Muscle layer of colon (tissue), 2 donors: ENCODE results near the gene DQX1.
"Not testable (repeated sequence)": the region's sequence is repeated elsewhere in the genome, so short reads cannot be mapped to it uniquely, and the experiment has no call there.

ENCODE experiments used
- H3K27ac ChIP-seq: one replicate; pipeline ENCODE4 v1.7.0; 2013; ENCODE audit warnings: low read depth, mild to moderate bottlenecking, low read length, moderate library complexity
- H3K27me3 ChIP-seq, 2 donors: one replicate each; pipeline ENCODE4 v1.7.0; 2013; ENCODE audit warnings: low read length in 2 of 2, mild to moderate bottlenecking in 2 of 2; ENCODE audit not compliant: insufficient read depth in 2 of 2, control insufficient read depth in 1 of 2
- H3K36me3 ChIP-seq: one replicate; pipeline ENCODE4 v1.7.0; 2013; ENCODE audit warnings: mild to moderate bottlenecking, low read length; ENCODE audit not compliant: insufficient read depth
- H3K4me1 ChIP-seq: one replicate; pipeline ENCODE4 v1.7.0; 2013; ENCODE audit warnings: mild to moderate bottlenecking, low read length; ENCODE audit not compliant: insufficient read depth
- H3K4me3 ChIP-seq, 2 donors: one replicate each; pipeline ENCODE4 v1.7.0; 2013; ENCODE audit warnings: low read length in 2 of 2, low read depth in 1 of 2, mild to moderate bottlenecking in 1 of 2, moderate library complexity in 1 of 2
- H3K9ac ChIP-seq: one replicate; pipeline ENCODE4 v1.7.0; 2013; ENCODE audit warnings: low read length
- H3K9me3 ChIP-seq: one replicate; pipeline ENCODE4 v1.7.0; 2013; ENCODE audit warnings: mild to moderate bottlenecking, low read length
- donor health status: abdominal sarcoma.
- donor health status: Adenocarcinoma of cecum.

The DQX1 gene

DNA sequence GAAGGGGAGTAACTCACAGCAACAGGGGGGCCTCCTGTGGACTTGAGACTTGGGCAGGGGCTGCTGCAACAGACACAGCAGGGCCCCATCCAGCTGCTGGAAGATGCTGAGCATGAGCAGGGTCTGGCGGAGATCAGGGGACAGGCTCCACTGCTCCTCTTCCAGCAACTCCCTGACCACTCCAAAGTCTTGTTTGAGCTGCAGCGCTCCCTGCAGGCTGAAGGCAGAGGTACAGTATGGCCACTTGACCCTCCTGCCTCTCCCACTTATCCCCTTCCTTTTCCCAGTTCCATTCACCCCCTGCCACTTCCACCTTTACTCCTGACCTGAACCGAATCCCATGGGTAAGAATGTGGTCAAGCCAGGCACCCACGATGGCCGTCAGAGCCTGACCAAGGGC is 51.1 kb downstream of the DQX1 start:
- no peak overlapping the region for H3K4me3 ChIP-seq
- no peak overlapping the region for H3K27ac ChIP-seq
- H3K36me3 ChIP-seq, result peaks cover 26% of the 10 kb centered on the region
- no peaks in the 10 kb centered on the region for H3K9me3 ChIP-seq
- H3K9ac ChIP-seq, result no peak overlapping the region
- no peaks in the 10 kb centered on the region for H3K27me3 ChIP-seq
- H3K4me1 ChIP-seq, result peaks cover 23% of the 10 kb centered on the region

DNA sequence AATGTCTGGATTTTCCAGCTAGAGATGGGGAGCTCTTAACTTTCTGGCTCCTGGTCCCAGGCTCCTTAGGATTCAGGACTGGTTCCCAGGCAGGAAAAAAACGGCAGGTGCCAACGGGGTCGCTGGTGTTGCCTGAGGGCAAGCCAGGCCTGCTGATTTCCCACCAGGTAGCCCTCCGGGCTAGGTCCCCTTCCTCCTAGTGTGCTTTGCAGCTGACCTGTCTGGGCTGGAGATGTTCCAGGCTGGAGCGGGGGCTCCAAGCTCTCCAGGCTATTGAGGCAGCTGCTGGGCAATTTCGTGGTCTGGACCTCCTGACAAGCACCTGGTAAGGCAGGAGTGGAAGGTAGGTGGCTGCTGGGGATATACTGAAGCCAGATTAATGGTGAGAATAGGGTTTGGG is 51.5 kb downstream of the DQX1 start:
- Histone ChIP-seq H3K9ac (no peak overlapping the region), H3K27me3 (no peaks in the 10 kb centered on the region), H3K36me3 (peaks cover 22% of the 10 kb centered on the region), H3K9me3 (no peaks in the 10 kb centered on the region), H3K4me3 (no peak overlapping the region), H3K27ac (no peak overlapping the region), H3K4me1 (peaks cover 21% of the 10 kb centered on the region)

DNA sequence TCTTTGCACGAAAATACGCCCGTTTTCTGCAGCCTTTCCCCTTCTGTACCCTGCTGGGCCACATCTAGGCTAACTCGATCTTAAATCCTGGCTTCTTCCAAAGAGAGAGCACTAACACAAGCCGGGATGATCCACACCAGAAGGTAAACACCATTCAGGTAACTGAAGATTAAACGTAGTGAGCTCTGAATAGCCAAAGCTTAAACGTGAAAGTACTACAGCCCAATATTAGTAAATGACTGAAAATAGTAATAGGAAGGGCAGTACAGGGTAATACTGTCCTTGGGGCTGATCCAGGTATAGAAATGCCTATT is 53.1 kb downstream of the DQX1 start:
- H3K4me1 ChIP-seq, result peaks cover 16% of the 10 kb centered on the region
- H3K36me3 ChIP-seq, result peaks cover 21% of the 10 kb centered on the region
- H3K27me3 ChIP-seq, result no peaks in the 10 kb centered on the region
- no peaks in the 10 kb centered on the region for H3K9me3 ChIP-seq
- peak overlapping the region; percentile 15 to 81 for H3K4me3 ChIP-seq
- peak overlapping the region; percentile 66 for H3K9ac ChIP-seq
- peak overlapping the region; percentile 75 for H3K27ac ChIP-seq

DNA sequence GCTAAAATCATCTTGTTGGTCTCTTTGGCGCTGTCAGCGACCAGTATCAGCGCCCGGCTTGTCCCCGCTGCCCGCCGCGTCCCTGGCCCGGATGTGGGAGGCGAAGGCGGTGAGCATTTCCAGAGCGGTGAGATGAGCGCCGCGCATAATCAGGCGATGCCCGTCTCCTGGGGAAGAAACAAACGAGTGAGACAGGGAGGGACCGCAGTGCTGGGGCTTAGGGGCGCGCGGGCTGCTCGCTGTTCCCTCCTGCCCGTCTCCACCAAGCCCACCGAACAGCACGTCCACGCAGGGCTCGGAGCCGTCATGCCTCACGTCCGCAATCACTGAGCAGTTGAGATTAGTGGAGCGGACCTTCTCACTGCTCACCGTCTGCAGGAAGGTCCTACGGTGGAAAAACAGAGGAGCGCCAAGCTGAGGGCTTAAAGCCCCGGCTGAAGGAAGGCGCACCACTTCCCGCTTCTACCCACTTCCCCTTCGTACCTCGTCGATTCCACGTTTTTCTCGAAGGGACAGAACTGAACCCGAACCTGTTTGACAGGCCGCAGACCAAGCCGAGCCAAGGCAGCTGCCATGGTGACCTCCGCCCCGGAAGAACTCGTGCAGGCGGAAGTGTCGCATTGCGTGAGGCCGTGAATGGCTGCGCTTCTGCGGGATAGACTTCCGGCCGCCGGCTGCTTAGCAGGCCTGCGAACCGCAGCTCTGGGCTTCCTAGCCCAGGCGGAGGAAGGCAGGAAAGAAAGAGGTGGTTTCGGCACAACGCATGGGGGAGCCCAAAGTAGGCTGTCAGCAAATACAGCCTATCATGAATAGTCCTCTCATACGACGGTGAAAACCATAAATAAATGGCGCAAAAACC is 53.7 kb downstream of the DQX1 start, which contains the start of gene MRPL53:
TSS of gene MRPL53 (minus strand) at position 595 of the 859 bp plus-strand sequence. CDS start at position 575, 20 bp downstream.
- Histone ChIP-seq H3K4me1 (peaks cover 16% of the 10 kb centered on the region), H3K27ac (peak within 1 kb of the TSS; percentile 75), H3K9ac (peak within 1 kb of the TSS; percentile 66)

DNA sequence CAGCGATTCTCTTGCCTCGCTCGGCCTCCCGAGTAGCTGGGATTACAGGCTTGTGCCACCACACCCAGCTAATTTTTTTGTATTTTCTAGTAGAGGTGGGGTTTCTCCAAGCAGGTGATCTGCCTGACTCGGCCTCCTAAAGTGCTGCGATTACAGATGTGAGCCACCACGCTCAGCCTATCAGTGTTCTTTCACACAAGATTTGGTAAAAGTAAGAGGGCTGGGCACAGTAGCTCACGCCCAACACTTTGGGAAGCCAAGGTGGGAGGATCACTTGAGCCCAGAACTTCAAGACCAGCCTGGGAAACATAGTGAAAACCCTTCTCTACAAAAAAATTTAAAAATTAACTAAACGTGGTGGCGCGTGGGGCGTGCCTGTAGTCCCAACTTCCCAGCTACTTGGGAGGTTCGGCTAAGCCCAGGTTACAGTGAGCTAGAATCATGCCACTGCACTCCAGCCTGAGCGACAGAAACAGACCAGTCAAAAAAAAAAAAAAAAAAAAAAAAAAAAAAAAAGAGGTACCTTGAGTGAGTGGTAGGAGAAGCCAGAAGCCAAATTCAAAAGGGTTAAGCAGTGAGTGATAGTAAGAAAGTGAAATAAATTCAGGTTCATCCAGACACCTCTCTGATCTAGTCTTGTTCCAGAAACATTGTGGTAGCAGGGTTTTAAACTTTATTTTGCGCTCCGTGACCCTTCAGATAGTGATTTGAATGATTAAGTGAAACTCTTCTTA is 54.5 kb downstream of the DQX1 start:
- Histone ChIP-seq H3K9ac (peak overlapping the region; percentile 66), H3K9me3 (no peaks in the 10 kb centered on the region), H3K27me3 (no peaks in the 10 kb centered on the region), H3K36me3 (peaks cover 16% of the 10 kb centered on the region), H3K4me1 (peaks cover 16% of the 10 kb centered on the region), H3K4me3 (peak overlapping the region; percentile 15 to 81), H3K27ac (peak overlapping the region; percentile 75)

More for the DNA sequence above, 53.7 kb downstream of the DQX1 start, which contains the start of gene MRPL53:
- H3K9me3 ChIP-seq, result no peaks in the 10 kb centered on the region
- no peaks in the 10 kb centered on the region for H3K27me3 ChIP-seq
- peak within 1 kb of the TSS; percentile 15 to 81 for H3K4me3 ChIP-seq
- peaks cover 17% of the 10 kb centered on the region for H3K36me3 ChIP-seq

DNA sequence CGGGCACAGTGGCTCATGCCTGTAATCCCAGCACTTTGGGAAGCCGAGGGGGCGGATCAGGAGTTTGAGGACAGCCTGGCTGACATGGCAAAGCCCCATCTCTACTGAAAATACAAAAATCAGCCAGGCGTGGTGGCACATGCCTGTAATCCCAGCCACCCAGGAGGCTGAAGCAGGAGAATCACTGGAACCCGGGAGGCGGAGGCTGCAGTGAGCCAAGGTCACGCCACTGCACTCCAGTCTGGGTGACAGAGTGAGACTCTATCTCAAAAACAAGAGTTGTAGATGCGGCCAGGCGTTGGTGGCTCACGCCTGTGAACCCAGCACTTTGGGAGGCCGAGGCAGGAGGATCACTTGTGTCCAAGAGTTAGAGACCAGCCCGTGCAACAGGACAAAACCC is 55.3 kb downstream of the DQX1 start:
- H3K9me3 ChIP-seq, H3K9ac ChIP-seq, H3K27ac ChIP-seq, H3K27me3 ChIP-seq, H3K4me3 ChIP-seq: not testable (repeated sequence)
- peaks cover 16% of the 10 kb centered on the region for H3K36me3 ChIP-seq
- H3K4me1 ChIP-seq, result peaks cover 16% of the 10 kb centered on the region
